ENCODE measurements around the gene SBK3.
"Not testable (repeated sequence)": the region's sequence is repeated elsewhere in the genome, so short reads cannot be mapped to it uniquely, and the experiment has no call there.

SBK3 gene

DNA sequence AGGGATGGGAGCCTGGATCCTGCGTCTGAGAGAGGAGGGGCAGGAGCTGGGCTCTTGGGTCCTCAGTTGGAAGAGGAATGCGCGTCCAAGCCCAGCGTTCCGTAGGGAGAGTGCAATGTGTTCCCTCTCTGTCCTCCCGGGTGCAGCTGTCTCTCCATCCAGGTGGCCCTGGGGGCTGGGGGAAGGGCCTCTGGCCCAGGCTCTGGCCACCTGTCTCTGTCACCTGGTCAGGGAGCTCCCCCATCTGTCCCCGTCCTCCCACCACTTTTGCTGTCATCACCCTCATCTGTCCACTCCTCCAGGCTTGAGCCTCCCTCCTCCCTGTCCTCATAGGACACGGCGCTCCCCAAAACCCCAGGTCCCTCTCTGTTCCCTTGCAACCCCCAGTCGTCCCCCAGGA, 4.7 kb downstream of the SBK3 start:
- peak; percentile 93 for DNase-seq (ENCODE audit: low spot score)

DNA sequence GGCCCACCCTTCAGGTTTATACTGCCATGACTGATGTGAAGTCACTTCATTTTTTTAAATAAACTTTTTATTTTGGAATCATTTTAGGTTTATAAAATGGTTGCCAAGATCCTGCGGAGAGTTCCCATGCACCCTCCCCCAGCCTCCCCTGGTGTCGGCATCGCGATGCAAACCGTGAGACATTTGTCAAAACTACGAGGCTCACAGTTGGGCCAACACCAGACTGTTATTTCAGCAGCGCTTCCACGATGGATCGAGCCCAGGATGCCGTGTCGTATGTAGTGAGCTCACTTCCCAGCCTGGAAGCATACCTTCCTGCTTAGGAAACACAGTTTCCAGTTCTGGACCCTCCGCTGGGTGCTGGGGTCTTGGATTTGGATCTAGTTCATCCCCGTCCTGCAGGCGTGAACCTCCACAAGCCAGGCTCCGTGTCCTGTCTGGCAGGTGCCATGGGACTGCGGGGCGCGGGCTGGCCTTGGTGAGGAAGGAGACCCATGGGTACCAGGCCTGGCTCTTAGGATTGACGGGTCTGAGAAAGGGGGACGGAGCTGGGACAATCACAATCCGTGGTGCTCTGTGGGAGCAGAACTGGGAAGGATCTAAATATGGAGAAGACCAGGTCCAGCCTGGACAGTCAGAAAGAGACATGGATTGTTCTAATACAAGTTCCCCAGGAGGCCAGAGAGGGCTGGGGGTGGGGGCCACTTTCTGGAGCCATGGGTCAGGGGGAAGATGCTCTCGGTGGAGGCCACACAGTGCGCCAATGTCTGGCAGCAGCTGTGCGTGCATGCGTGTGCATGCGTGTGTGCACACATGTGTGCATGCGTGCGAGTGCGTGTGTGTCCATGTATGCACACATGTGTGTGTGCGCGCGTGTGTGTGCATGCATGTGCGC, 6.0 kb downstream of the SBK3 start:
- DNase-seq (ENCODE audit: low spot score), result no peak

DNA sequence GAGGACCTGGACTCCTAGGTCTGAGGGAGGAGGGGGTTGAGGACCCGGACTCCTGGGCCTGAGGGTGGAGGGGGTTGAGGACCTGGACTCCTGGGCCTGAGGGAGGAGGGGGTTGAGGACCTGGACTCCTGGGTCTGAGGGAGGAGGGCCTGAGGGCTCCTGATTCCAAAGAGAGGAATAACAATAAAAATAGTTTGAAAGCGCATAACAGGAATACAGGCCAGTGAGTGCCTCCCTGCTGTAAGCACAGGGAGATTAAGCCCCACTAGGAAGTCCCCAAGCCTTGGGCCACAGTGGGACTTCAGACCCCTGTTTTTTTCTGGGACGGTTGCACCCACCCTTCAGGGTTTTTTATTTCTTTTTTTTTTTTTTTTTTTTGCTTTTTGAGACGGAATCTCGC, 7.2 kb downstream of the SBK3 start:
- no peak for DNase-seq (ENCODE audit: low spot score)

DNA sequence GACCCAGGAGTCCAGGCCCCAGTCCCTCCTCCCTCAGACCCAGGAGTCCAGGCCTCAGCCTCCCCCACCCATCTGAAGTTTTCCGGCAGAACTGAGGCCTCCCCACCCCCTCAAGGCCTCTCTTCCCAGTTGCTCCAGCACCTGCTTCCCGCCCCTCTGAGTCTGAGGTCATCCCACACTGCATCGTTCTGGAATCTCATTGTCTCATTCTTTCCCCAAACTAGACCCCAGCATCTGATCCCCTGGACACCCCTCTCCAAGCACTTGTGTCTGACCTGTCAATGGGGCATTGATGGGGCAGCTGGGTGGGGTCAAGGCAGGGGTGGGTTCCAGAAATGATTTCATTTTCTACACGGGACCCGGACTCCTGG, 7.6 kb downstream of the SBK3 start:
- no peak for DNase-seq (ENCODE audit: low spot score)

DNA sequence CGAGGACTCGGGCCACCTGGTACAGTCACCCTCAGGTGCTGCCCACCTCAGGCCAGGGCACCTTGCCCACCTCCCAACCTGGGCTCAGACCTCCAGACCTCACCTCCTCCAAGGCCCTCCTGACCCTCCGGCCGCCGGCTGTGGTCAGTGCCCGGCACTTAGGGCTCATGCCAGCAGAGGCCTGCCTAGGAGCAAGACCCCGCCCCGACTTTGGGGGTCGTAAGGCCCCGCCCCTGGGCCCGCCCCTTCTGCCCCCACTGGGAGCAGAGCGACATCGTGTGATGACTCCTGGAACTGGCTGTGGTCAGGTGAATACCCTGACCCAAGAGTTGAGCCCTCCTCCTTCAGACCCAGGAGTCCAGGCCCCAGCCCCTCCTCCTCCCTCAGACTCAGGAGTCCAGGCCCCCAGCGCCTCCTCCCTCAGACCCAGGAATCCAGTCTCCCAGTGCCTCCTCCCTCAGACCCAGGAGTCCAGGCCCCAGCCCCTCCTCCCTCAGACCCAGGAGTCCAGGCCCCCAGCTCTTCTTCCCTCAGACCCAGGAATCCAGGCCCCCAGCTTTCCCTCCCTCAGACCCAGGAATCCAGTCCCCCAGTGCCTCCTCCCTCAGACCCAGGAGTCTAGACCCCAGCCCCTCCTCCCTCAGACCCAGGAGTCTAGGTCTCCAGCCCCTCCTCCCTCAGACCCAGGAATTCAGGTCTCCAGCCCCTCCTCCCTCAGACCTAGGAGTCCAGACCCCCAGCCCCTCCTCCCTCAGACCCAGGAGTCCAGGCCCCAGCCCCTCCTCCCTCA, 8.2 kb downstream of the SBK3 start, which contains the start of gene SBK2:
SBK2 (minus strand) TSS at position 183 of the 790 bp plus-strand sequence. CDS start 839 bp downstream, outside the sequence.
- peak; percentile 46 for DNase-seq (ENCODE audit: low spot score)

DNA sequence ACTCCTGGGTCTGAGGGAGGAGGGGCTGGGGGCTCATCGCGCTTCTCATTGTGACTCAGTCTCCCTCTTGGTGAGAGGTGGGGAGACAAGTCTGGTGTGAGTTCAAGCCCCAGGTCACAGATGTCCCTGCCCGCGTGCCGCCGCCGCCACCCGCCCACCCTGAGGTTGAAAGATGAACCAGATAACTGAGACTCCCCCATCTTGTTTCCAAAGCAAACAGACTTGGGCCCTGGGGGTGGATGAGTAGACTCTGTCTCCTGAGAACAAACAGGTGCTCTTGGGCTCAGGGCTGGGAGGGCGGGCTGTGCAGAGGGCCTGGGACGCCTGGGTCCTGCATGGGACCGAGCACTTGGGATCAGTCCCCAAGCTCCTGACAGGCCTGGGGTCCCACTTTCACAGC, 9.0 kb downstream of the SBK3 start:
- DNase-seq (ENCODE audit: low spot score), result no peak

DNA sequence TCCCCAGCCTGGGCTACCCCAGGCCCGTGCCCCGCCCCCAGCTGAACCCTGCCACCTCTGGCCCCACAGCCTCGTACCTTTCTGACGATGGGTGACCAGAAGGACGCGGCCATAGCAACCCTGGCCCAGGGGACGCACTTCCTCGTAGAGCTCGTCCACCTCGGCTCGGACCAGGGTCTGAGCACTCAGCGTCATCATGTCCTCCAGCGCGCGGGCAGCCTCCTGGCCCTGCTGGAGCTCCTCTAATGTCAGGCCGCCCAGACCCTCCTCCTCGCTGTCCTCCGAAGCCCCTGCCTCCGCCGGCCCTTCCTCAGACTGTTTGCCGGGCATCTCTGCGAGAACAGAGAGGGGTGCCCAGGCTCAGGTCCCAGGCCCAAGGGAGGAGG, 9.4 kb downstream of the SBK3 start:
- no peak for DNase-seq (ENCODE audit: low spot score)

DNA sequence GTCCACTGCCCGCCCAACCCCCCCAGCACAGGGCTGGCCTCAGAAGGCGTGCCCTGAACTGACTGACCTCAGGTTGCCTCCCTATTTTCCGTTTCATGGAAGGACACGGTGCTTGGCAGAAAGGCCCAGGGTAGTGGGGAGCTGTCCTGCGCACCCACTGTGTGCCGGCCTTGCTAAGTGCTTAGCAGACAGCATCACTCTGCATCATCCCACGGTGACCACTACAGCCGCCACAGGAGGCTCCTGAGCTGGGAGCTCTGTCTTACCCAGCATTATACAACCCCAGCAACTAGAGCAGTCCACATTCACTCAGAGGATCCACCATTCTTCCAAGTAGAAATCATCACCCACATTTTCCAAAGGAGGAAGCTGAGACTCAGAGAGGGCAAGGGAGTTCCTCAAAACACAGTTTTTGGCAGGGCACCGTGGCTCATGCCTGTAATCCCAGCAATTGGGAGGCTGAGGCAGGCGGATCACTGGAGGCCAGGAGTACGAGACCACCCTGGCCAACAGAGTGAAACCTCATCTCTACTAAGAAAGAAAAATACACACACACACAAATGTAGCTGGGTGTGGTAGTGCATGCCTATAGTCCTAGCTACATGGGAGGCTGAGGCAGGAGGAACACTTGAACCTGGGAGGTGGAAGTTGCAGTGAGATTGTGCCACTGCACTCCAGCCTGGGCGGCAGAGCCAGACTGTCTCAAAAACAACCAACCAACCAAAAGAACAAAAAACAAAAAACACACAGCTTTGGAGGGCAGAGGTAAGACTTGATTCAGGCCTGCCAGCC, 10.0 kb downstream of the SBK3 start:
- no peak for DNase-seq (ENCODE audit: low spot score)

DNA sequence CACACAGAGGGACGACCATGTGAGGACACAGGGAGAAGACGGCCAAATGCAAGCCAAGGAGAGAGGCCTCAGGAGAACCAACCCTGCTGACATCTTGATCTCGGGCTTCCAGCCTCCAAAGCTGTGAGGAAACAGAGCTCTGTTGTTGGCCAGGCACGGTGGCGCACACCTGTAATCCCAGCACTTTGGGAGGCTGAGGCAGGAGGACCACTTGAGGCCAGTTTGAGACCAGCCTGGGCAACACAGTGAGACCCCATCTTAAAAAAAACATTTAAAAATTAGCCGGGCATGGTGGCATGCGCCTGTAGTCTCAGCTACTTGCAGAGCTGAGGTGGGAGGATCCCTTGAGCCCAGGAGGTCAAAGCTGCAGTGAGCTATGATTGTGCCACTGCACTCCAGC, 11.1 kb downstream of the SBK3 start:
- not testable (repeated sequence) for DNase-seq (ENCODE audit: low spot score)

DNA sequence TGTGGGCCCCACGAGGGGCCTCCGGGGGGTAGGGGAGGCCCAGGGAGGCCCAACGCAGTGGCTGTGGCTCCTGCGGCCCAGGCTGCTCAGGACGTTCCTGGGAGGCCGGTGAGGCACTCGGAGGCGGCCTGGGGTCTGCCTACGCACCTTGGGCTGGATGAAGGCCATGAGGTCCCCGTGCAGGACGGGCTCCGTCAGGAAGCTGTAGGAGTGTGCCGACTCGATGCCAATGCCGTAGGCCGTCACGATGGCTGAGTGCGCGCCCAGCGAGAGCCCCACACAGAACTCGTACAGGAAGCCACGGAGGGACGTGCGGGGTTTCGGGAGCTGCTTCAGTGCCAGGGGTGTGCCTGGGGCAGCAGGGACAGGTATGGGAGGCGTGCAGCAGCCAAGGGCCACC, 14.3 kb downstream of the SBK3 start:
- no peak for DNase-seq (ENCODE audit: low spot score)

DNA sequence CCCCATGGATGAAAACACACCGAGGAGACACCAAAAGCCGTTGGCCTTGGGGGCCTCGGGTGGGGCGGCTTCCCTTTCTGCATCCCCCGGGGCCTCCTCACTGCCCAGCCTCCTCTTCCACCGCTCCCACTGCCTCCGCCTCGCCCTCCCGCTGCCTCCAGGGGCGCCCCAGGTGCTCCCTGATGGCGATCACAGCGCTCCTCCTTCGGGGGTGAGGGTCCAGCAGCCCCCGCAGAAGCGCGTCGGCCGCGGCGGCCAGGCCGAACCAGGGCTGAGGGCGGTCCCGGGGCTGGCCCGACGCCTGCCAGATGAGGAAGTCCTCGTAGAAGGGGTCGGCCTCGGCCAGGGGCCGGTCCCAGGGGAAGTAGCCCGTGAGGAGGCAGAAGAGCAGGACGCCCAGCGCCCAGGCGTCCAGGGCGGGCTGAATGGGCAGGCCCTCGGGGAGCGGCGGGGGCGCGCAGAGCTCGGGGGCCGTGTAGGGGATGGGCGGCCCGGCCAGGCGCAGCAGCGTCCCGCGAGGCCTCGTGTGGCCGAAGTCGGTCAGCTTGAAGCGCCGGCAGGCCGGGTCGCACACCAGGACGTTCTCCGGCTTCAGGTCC, 15.6 kb downstream of the SBK3 start:
- DNase-seq (ENCODE audit: low spot score), result no peak

DNA sequence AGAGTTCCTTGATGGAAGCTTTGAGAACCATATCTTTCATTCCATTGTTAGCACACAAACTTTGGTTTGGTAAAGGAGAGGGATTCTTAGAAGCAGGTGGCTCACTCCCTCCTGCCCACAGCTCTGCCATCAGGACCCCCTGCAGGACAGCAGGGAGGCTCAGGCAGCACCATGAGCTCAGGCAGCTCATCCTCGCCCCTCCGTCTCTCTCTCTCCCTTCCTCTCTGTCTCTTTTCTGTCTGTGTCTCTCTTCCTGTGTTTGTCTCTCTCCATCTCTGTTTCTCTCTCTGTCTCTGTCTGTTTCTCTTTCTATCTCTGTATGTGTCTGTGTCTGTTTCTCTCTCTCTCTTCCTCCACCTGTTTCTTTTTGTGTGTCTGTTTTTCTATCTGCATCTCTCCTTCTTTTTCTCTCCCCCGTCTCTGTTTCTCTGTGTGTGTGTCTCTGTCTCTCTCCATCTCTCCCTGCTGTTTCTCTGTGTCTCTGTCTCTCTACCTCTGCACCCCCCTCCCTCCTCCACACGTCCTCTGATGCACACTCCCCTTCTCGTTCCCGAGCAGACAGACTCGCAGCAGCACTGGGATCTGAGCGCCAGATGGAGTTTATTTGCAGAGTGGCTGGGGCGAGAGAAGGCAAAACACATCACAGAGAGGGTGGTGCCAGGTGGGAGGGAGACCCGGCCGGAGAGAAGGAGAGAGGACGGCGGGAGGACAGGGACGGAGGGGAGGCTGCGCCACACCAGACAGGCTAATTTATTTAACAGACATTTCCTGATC, 17.1 kb downstream of the SBK3 start:
- DNase-seq (ENCODE audit: low spot score), result peak; percentile 95

DNA sequence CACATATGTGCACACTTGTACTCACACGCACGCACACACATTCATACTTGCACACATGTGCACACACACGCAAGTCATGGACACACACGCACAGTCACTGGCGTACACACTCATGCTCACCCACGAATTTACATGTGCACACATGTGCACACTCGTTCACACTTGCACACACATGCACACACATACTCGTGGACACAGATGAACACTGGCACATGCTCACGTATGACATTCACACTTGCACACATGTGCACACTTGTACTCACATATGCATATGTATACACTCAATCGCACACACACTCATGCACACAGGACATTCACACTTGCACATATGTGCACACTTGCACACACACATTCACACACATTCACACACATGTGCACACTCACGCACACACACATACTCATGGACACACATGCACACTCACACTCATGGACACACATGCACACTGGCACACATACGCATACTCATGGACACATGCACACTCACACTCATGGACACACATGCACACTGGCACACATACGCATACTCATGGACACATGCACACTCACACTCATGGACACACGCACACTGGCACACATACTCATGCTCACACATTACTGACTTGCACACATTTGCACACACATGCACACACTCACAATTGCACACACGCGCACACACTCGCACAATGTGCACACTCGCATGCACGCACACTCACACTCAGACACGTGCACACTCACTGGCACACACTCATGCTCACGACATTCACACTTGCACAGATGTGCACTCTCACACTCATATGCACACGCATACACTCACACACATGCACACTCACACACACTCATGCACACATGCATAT, 17.9 kb downstream of the SBK3 start:
- no peak for DNase-seq (ENCODE audit: low spot score)

DNA sequence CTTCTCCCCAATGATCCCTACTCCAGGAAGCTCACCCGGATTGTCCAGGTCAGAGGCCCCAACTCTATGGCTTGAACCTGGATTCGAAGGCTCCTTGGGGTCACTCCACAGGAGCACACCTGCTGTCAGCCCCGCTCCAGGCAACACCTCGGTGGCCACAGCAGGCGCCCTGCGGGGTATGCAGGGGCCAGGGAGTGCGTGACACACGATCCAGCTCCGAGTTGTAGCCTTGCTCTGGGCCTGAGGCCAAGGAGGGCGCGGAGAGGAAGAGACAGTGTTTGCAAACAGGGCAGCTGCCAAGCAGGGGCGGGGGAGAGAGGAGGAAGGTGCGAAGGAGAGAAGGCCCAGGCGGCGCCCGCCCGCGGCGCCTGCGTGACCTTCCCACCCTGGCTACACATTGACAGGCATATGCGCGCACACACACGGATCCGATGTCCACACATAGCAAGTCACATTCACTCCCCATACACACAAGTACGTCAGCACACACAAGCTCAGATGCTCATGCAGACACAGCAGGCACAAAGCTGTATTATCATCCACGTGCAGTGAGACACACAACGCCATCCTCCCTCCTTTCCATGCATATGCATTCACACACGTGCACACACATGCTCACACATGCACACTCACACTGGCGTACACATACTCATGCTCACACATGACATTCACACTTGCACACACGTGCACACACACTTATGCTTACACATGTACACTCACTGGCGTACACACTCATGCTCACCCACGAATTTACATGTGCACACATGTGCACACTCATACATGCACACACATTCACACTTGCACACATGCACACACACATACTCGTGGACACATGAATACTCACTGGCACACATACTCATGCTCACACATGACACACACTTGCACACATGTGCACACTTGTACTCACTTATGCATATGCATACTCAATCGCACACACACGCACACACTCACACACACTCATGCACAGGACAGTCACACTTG, 18.8 kb downstream of the SBK3 start:
- DNase-seq (ENCODE audit: low spot score), result peak; percentile 52

DNA sequence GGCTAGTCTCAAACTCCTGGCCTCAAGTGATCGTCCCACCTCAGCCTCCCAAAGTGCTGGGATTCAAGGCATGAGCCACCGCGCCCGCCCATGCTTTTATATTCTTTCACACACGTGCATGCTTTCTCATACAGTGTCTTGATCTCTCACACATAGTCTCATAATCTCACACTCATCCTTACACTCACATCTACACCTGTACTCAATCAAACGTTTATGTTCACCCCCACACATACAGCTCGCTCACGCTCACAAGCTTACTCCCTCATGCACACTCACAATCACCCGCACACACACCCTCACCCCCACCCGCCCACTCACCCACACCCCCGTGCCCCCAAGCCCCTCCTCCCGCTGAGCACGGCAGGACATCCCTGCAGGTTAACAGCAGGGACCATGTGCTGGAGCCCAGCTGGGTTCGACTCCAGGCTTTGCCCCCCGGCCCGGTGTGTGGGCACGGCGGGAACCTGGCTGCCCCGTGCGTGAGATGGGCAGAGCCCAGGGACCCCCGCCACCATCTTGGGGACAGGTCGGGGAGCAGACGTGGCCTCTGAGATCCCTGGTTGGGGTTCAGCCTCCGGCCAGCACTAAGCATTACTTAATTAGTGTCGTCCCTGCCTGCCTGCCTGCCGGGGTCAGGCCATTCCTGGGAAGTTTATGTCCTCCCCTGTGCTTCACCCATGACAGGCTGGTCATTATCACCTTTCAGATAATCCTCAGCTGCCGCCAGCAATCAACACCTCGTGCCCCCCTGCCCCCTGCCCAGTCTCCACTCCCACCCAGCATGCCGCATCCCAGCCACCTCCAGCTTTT, 19.8 kb downstream of the SBK3 start:
- DNase-seq (ENCODE audit: low spot score), result no peak

DNA sequence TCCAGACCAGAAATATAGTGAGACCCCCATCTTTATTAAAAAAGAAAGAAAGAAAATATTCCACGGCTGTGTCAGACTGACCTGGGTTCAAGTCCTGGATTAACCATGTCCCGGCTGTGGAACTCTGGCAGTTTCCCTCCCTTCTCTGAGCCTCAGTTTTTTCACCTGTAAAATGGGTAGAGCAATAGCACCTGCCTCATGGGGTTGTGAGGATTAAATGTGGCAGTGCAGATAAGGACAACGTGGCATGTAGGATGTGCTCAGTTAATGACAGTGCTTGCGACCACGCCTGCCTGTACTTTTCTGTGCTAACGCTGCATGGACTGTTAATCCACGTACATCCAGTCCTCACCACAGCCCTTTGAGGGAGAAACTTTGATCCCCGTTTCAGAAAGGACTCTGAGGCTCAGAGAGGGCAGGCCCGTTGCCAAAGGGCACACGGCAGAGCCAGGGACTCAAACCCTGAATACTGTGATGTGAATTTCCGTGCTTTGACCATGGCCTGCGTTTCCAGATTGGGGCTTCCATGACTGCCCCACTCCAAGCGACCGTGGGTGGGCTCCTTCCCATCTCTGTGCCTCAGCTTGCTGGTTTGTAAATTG, 24.6 kb downstream of the SBK3 start:
- no peak for DNase-seq (ENCODE audit: low spot score)

DNA sequence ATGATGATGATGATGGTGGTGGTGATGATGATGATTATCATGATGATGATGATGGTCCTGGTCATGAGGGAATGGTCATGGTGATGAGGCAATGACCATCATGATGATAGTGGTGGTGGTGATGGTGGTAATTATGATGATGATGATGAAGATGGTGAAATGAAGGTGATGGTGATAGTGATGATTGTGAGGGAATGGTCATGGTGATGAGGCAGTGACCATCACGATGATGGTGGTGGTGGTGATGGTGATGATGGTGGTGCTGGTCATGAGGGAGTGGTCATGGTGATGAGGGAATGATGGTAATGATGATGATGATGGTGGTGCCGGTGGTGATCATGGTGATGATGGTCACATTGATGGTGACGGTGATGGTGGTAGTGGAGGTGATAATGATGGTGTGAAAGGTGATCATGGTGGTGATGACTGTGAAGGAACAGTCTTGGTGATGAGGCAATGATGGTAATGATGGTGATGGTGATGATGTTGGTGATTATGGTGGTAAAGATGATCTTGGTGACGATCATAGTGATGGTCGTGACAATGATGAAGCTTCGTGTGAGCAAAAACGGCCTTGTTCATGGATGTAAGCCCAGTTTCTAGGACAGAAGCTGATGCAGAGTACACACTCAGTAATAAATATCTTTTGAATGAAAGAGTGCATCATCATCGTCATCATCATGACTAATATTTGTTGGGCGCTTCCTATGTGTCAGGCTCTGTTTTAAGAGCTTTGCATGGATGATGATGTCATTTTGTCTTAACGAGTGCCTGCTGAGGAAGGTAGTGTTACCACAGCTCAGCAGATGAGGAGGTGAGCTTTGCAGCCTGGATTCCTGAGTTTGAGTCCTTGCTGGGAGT, 25.7 kb downstream of the SBK3 start:
- DNase-seq (ENCODE audit: low spot score), result no peak
